Mesendoderm (in vitro differentiated cells): Measurements from ENCODE around the gene MRM1.

Experiments used
- DNase-seq: peaks from one replicate; pipeline ENCODE4 v3.0.0; 2013
- H2AK5ac ChIP-seq: 2 replicates; pipeline ENCODE4 v1.6.1; 2013; ENCODE audit warnings: low read length, inconsistent platforms
- H2BK120ac ChIP-seq: 2 replicates; pipeline ENCODE4 v1.6.1; 2013; ENCODE audit warnings: low read depth, mild to moderate bottlenecking, low read length, moderate library complexity, mixed read lengths
- H2BK15ac ChIP-seq: replicated peaks from 2 replicates; pipeline ENCODE4 v1.6.1; 2013; ENCODE audit warnings: low read depth, mild to moderate bottlenecking, moderate library complexity
- H2BK5ac ChIP-seq: 2 replicates; pipeline ENCODE4 v1.6.1; 2013; ENCODE audit warnings: low read length, inconsistent platforms
- H3K18ac ChIP-seq: 2 replicates; pipeline ENCODE4 v1.6.1; 2013; ENCODE audit warnings: mild to moderate bottlenecking, low read length, mixed read lengths
- H3K23ac ChIP-seq: one replicate; pipeline ENCODE4 v1.6.1; 2013; ENCODE audit warnings: low read length
- H3K27ac ChIP-seq: 2 replicates; pipeline ENCODE4 v1.5.1; 2013; ENCODE audit warnings: low read depth, mild to moderate bottlenecking, inconsistent platforms, low read length, moderate library complexity
- H3K27me3 ChIP-seq: 2 replicates; pipeline ENCODE4 v1.6.1; 2013; ENCODE audit warnings: low read length, control low read depth, mild to moderate bottlenecking, inconsistent platforms; ENCODE audit not compliant: insufficient read depth, poor library complexity
- H3K36me3 ChIP-seq: 2 replicates; pipeline ENCODE4 v1.6.1; 2013; ENCODE audit warnings: low read length, inconsistent platforms; ENCODE audit not compliant: control insufficient read depth, insufficient read depth
- H3K4ac ChIP-seq: one replicate; pipeline ENCODE4 v1.6.1; 2013; ENCODE audit warnings: low read depth, mild to moderate bottlenecking, low read length, moderate library complexity
- H3K4me1 ChIP-seq: 2 replicates; pipeline ENCODE4 v1.6.1; 2013; ENCODE audit warnings: low read depth, low read length, inconsistent platforms; ENCODE audit not compliant: control insufficient read depth
- H3K4me2 ChIP-seq: 2 replicates; pipeline ENCODE4 v1.6.1; 2013; ENCODE audit warnings: low read length
- H3K4me3 ChIP-seq: 2 replicates; pipeline ENCODE4 v1.5.1; 2013; ENCODE audit warnings: mild to moderate bottlenecking, low read length
- H3K56ac ChIP-seq: one replicate; pipeline ENCODE4 v1.6.1; 2013; ENCODE audit warnings: low read length
- H3K79me1 ChIP-seq: 2 replicates; pipeline ENCODE4 v1.6.1; 2013; ENCODE audit warnings: low read length, inconsistent platforms
- H3K79me2 ChIP-seq: 2 replicates; pipeline ENCODE4 v1.6.1; 2013; ENCODE audit warnings: mild to moderate bottlenecking, low read length; ENCODE audit not compliant: control insufficient read depth, insufficient read depth
- H3K9ac ChIP-seq: 2 replicates; pipeline ENCODE4 v1.6.1; 2013; ENCODE audit warnings: low read length, inconsistent platforms
- H4K5ac ChIP-seq: one replicate; pipeline ENCODE4 v1.6.1; 2013; ENCODE audit warnings: low read length
- H4K8ac ChIP-seq: one replicate; pipeline ENCODE4 v1.6.1; 2013; ENCODE audit warnings: low read depth, mild to moderate bottlenecking, control low read depth, low read length, moderate library complexity
- WGBS: extraction: QIAGEN DNeasy Blood & Tissue Kit; methylation state at CpG from one replicate; pipeline ENCODE4 v1.1.7; 2013; ENCODE audit warnings: low lambda C conversion rate, missing lambda C conversion rate; ENCODE audit not compliant: insufficient coverage; ENCODE audit errors: extremely low coverage; 5-methylcytosine and 5-hydroxymethylcytosine counted together

The MRM1 gene

DNA sequence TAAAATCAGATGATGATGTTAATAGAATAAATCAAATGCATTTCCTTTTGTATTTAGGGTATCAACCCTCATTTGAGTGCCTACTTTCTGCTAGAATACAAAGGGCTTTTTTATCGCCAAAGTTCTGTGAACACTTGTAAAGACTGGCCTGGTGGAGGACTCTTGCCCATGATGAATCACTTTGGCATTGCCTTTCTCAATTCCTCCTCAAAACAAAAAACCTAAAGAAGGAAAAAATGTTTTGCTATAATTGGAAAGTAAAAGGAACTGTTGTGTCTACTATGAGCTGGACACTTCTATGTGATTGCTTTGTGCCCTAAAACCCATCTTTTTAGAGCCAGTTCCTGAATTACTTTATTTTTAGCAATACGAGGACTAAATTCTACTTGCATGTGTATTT is 22.7 kb upstream of the MRM1 start:
- no CpG with 5 or more reads among the region's 2 CpGs for WGBS
- no peak overlapping the region for H3K27ac ChIP-seq
- no peak overlapping the region for H2BK120ac ChIP-seq
- peaks cover 4% of the 10 kb centered on the region for H3K79me1 ChIP-seq
- H2AK5ac ChIP-seq = no peak overlapping the region
- no peak overlapping the region for H3K56ac ChIP-seq
- H3K18ac ChIP-seq = no peak overlapping the region
- no peak overlapping the region for H3K23ac ChIP-seq
- H3K4ac ChIP-seq = no peak overlapping the region
- H3K27me3 ChIP-seq = no peaks in the 10 kb centered on the region
- no peak for DNase-seq
- H3K4me1 ChIP-seq = no peaks in the 10 kb centered on the region
- no peak overlapping the region for H4K5ac ChIP-seq
- H3K4me3 ChIP-seq = no peak overlapping the region
- no peak overlapping the region for H2BK15ac ChIP-seq
- no peak overlapping the region for H4K8ac ChIP-seq
- no peak overlapping the region for H3K4me2 ChIP-seq
- no peaks in the 10 kb centered on the region for H3K79me2 ChIP-seq
- H2BK5ac ChIP-seq = no peak overlapping the region
- H3K9ac ChIP-seq = no peak overlapping the region
- H3K36me3 ChIP-seq = peaks cover 4% of the 10 kb centered on the region

DNA sequence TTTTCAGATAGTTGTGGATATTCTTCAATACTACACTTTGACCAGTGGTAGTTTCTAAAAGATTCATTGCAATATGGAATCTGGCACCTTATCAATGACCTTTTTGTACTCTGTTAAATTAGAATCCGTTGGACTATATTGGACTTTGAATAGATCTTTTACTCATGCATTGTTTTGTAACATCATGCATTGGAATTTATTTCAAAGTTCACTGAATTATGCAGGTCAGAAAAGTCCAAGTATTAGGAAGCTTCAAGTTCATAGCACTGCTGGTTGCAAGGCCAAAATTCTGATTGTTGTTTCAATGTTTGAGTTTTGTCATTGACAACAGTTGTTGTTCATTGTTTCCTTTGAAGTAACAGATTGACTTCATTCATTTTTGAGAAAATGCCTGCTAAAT is 17.6 kb upstream of the MRM1 start:
- Histone ChIP-seq H2BK120ac (no peak overlapping the region), H2BK15ac (no peak overlapping the region), H4K5ac (no peak overlapping the region), H3K23ac (no peak overlapping the region), H3K4me1 (no peaks in the 10 kb centered on the region), H3K4me2 (no peak overlapping the region), H3K56ac (no peak overlapping the region), H3K4ac (no peak overlapping the region), H3K9ac (no peak overlapping the region), H2BK5ac (no peak overlapping the region), H4K8ac (no peak overlapping the region), H3K79me1 (no peaks in the 10 kb centered on the region), H3K4me3 (no peak overlapping the region), H3K27me3 (no peaks in the 10 kb centered on the region), H2AK5ac (no peak overlapping the region), H3K79me2 (no peaks in the 10 kb centered on the region), H3K36me3 (peaks cover 2% of the 10 kb centered on the region), H3K18ac (no peak overlapping the region), H3K27ac (no peak overlapping the region)
- DNase-seq = no peak
- no CpG with 5 or more reads among the region's 1 CpG for WGBS

DNA sequence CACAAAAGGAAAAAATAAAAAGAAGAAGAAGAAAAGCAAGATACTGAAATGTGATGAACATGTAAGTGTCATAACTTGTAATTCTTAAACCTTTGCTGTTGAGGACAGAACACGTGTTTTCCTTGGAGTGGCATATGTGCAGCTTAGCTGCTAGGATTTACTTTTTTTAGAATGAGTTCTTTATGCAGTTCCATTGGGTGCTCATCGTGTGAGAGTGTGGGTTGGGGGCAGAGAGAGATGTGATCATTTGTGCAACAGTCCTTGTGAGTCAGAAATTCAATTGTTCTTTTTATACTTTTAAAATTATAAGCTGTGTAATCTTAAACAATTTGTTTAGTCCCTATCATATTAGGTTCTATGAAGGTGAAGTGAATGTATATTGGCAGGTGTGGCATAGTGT is 15.2 kb upstream of the MRM1 start:
- WGBS = no CpG with 5 or more reads among the region's 2 CpGs

DNA sequence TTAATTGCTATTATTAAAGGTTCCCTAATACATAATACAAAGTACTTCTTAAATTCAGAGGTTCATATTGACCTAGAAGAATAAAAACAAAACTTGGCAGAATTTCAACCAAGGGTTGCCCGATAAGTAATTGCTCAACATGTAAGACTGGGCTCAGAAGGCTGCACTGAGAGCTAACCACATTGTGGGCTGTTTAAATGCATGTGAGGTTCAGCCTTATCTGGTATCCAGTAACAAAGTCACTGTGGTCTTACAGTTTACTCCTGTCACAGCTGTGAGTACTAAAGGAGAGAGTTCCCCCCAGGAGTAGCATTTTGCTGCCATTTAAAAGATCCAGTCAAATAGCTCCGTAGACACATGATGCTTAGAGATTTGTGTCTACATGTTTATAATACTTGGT is 11.3 kb upstream of the MRM1 start:
- WGBS = no CpG with 5 or more reads among the region's 2 CpGs
- no peak overlapping the region for H3K4me3 ChIP-seq
- H3K79me2 ChIP-seq = peaks cover 11% of the 10 kb centered on the region
- no peak overlapping the region for H3K27ac ChIP-seq
- H3K56ac ChIP-seq = no peak overlapping the region
- no peak overlapping the region for H4K5ac ChIP-seq
- H3K18ac ChIP-seq = no peak overlapping the region
- no peaks in the 10 kb centered on the region for H3K27me3 ChIP-seq
- H3K36me3 ChIP-seq = no peaks in the 10 kb centered on the region
- H4K8ac ChIP-seq = no peak overlapping the region
- no peak overlapping the region for H3K4me2 ChIP-seq
- H3K9ac ChIP-seq = no peak overlapping the region
- H3K4ac ChIP-seq = no peak overlapping the region
- peaks cover 8% of the 10 kb centered on the region for H3K79me1 ChIP-seq
- H2AK5ac ChIP-seq = no peak overlapping the region
- H3K4me1 ChIP-seq = peaks cover 2% of the 10 kb centered on the region
- no peak overlapping the region for H3K23ac ChIP-seq
- no peak overlapping the region for H2BK120ac ChIP-seq
- no peak for DNase-seq
- H2BK15ac ChIP-seq = no peak overlapping the region
- H2BK5ac ChIP-seq = no peak overlapping the region

More for the DNA sequence above, 15.2 kb upstream of the MRM1 start:
- Histone ChIP-seq H4K5ac (no peak overlapping the region), H3K56ac (no peak overlapping the region), H3K79me2 (no peaks in the 10 kb centered on the region), H3K36me3 (no peaks in the 10 kb centered on the region), H3K18ac (no peak overlapping the region), H3K4me2 (no peak overlapping the region), H2BK5ac (no peak overlapping the region), H3K27me3 (no peaks in the 10 kb centered on the region), H3K23ac (no peak overlapping the region), H3K4ac (no peak overlapping the region), H3K9ac (no peak overlapping the region), H3K4me3 (no peak overlapping the region), H3K79me1 (no peaks in the 10 kb centered on the region), H2AK5ac (no peak overlapping the region), H3K27ac (no peak overlapping the region), H4K8ac (no peak overlapping the region), H2BK15ac (no peak overlapping the region), H2BK120ac (no peak overlapping the region), H3K4me1 (no peaks in the 10 kb centered on the region)
- DNase-seq = no peak

DNA sequence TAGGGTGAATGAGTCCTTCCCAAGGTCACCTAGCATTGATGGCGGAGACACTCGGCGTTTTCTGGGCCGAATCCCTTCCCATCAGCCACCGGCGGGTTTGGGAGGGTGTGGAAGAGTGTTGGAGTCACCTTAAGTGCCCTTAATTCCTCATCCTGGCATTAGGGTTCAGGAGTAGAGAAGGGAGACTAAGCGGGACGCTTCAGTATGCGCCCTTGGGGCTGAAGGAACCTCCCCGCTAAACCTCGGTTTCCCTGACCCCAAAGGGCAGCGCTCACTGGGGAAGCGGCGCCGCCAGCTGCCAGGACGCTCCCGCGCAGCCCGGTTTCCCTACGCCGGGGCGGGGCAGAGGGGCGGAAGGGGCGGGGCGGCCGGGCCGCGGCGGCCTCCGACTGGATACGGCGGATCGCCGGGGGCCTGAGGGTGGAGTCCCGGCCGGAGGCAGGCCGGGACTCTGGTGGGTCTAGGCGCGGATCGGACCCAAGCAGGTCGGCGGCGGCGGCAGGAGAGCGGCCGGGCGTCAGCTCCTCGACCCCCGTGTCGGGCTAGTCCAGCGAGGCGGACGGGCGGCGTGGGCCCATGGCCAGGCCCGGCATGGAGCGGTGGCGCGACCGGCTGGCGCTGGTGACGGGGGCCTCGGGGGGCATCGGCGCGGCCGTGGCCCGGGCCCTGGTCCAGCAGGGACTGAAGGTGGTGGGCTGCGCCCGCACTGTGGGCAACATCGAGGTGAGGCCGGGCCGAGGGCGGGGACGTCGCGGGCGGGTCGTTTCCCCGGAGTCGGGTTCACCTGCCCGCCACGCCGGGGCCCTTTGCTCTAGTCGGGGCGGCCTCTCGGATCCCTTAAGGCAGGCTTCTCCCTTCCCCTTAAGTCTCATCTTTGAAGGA is 9.7 kb upstream of the MRM1 start, which contains the start of gene DHRS11:
Gene DHRS11, plus strand, starts transcription at position 446 of the 882 bp plus-strand sequence. Its CDS starts 131 bp downstream, at position 577.
- no peaks in the 10 kb centered on the region for H3K27me3 ChIP-seq
- no peak within 1 kb of the TSS for H4K8ac ChIP-seq

More for the DNA sequence above, 9.7 kb upstream of the MRM1 start, which contains the start of gene DHRS11:
- Histone ChIP-seq H3K79me2 (peaks cover 11% of the 10 kb centered on the region), H3K56ac (peak within 1 kb of the TSS; percentile 91), H2BK5ac (no peak within 1 kb of the TSS), H3K27ac (peak within 1 kb of the TSS; percentile 69), H3K4me3 (peak within 1 kb of the TSS; percentile 69), H4K5ac (no peak within 1 kb of the TSS), H3K36me3 (no peaks in the 10 kb centered on the region), H3K9ac (peak within 1 kb of the TSS; percentile 86), H3K4me2 (peak within 1 kb of the TSS; percentile 71), H3K4me1 (peaks cover 2% of the 10 kb centered on the region), H2AK5ac (no peak within 1 kb of the TSS), H2BK15ac (no peak within 1 kb of the TSS), H2BK120ac (no peak within 1 kb of the TSS), H3K79me1 (peaks cover 8% of the 10 kb centered on the region), H3K18ac (peak within 1 kb of the TSS; percentile 62), H3K23ac (no peak within 1 kb of the TSS), H3K4ac (peak within 1 kb of the TSS; percentile 8)
- no CpG with 5 or more reads among the region's 87 CpGs for WGBS
- peak; percentile 87 for DNase-seq
